Heart right ventricle (tissue), 16 donors: Measurements from ENCODE around the gene DTL. TPM values are rescaled to one million over a fixed set of nuclear protein-coding genes. Genes with fewer than 3 reads are reported as not detected.

Source experiments
- ATAC-seq, 8 donors: fragments of 200-7000 bp; cut with Tn5 transposase; one replicate each; pipeline ENCODE4 v1.9.1; 2020; ENCODE audit warnings: mild to moderate bottlenecking in 8 of 8, moderate library complexity in 8 of 8, moderate number of reproducible peaks in 1 of 8
- DNase-seq, 2 donors: peaks; one replicate each; pipeline ENCODE4 v3.0.0-alpha.2; 2020
- H3K27ac ChIP-seq, 10 donors: fragments of 200-600 bp; sonication (generic) in 2 of 10; one replicate each; pipeline versions ENCODE4 v1.5.0 to v1.8.0; 2020 to 2022; ENCODE audit warnings: mild to moderate bottlenecking in 3 of 10
- H3K27me3 ChIP-seq, 7 donors: fragments of 200-600 bp; one replicate each; pipeline ENCODE4 v1.8.0; 2021 to 2022; ENCODE audit warnings: mild to moderate bottlenecking in 2 of 7
- H3K36me3 ChIP-seq, 9 donors: fragments of 200-600 bp; sonication (generic) in 1 of 9; one replicate each; pipeline versions ENCODE4 v1.5.0 to v1.8.0; 2020 to 2022; ENCODE audit warnings: mild to moderate bottlenecking in 2 of 9
- H3K4me1 ChIP-seq, 9 donors: fragments of 200-600 bp; sonication (generic) in 1 of 9; one replicate each; pipeline versions ENCODE4 v1.5.0 to v1.8.0; 2020 to 2022; ENCODE audit warnings: mild to moderate bottlenecking in 4 of 9
- H3K4me3 ChIP-seq, 10 donors: fragments of 200-600 bp; sonication (generic) in 2 of 10; one replicate each; pipeline versions ENCODE4 v1.5.0 to v1.8.0; 2020 to 2022; ENCODE audit warnings: mild to moderate bottlenecking in 7 of 10, moderate library complexity in 2 of 10
- H3K9me3 ChIP-seq, 11 donors: fragments of 200-600 bp in 10 of 11; sonication (generic) in 2 of 11; one replicate each; pipeline versions ENCODE4 v1.5.0 to v1.8.0; 2013 to 2022; ENCODE audit warnings: mild to moderate bottlenecking in 2 of 11, control low read depth in 1 of 11, moderate library complexity in 1 of 11
- CTCF ChIP-seq, 9 donors: fragments of 200-600 bp; sonication (generic) in 2 of 9; IDR thresholded peaks; one replicate each; pipeline versions ENCODE4 v1.5.0 to v1.8.0; 2021 to 2022; ENCODE audit warnings: antibody characterized with exemption in 9 of 9, mild to moderate bottlenecking in 5 of 9, moderate library complexity in 1 of 9
- WGBS, 2 donors: extraction: QIAGEN DNeasy Blood & Tissue Kit; methylation state at CpG; one replicate each; pipeline ENCODE4 v1.1.7; 2013; ENCODE audit warnings: inconsistent platforms in 1 of 2; 5-methylcytosine and 5-hydroxymethylcytosine counted together
- intact Hi-C, 10 donors: fragments of 100-400 bp; cut with DNase I; formaldehyde crosslinking; loops; one replicate each; pipeline versions ENCODE4 v1.11.1 to v1.14.2; 2022
- polyA plus RNA-seq, 2 donors: library from polyadenylated mRNA; stranded (reverse); fragments of 200-250 nt; gene quantifications; one replicate each; pipeline ENCODE4 v1.2.3, GENCODE V29; 2013
- total RNA-seq, 10 donors: library from RNA; stranded (reverse); fragmentation: NEBNext Ultra II Directional in 3 of 10; extraction: Animal tissue kit (Norgen Biotek cat#: 25700) in 3 of 10; gene quantifications; one replicate each; pipeline versions ENCODE4 v1.2.1 to v1.2.4, GENCODE V29; 2021 to 2023
- donor health status: Arrhythmogenic right ventricular cardiomyopathy.
- donor health status: ischemic (EF 13 %, LVEDD 7.1; RV severe dilation, severe dysfunction).
- donor health status: healthy with polysubstance abuse.
- donor health status: DM: no; HTN: yes; CAD: no.
- donor health status: DM: no; HTN: no; CAD: no.
- donor health status: ischemic (EF 25% LVEDD 6.9; RV normal size, moderate dysfunction).
- donor health status: ischemic (EF 25% LVEDD 5.7; RV mildly dilated, moderate dysfunction).
- donor health status: healthy.
- donor health status: DM: yes; HTN: yes; CAD: no.
- donor health status: Ischemic cardiomyopathy.
- donor health status: ischemic (EF 35%, LVEDD 5.7; RV mildly dilated, moderate dysfunction).
- donor health status: nonischemic (EF 11% LVEDD 7.7; RV severe dilation, severe dysfunction).
- donor health status: DM: yes; HTN: yes; CAD: no.
- donor health status: PGD.
- donor health status: ischemic (EF 29% LVEDD 5.4; RV normal size, mild dysfunction).
- donor health status: nonischemic (EF 23%, LVEDD 6.1; RV moderate dilation, normal function).

Gene DTL
- total and polyA plus RNA-seq, 12 donors = 0.07 to 3.0 (median 0.58) TPM

GRCh38 chr1:212110617-212111016 lies 75.1 kb downstream of the DTL start:
- intact Hi-C loops = no loop called here
- no peaks in the 10 kb centered on the region for H3K9me3 ChIP-seq
- ATAC-seq (peak in 3 of 8 donors; percentile 50 to 74 (median 68)), DNase-seq (peak in 1 of 2 donors; percentile 32)
- no peaks in the 10 kb centered on the region for H3K36me3 ChIP-seq
- H3K4me1 ChIP-seq = peaks cover 0 to 60% (median 36%) of the 10 kb centered on the region in 9 donors
- 7 to 23% methylated on average over 2 of the region's 2 CpGs for WGBS, 2 donors
- no peaks in the 10 kb centered on the region for H3K27me3 ChIP-seq
- no peak overlapping the region for H3K27ac ChIP-seq
- H3K4me3 ChIP-seq = no peak overlapping the region
- peak in 5 of 9 donors; percentile 16 to 53 (median 34) for TF ChIP-seq CTCF (IDR thresholded peaks at IDR 0.05)

GRCh38 chr1:212111536-212111935 lies 76.0 kb downstream of the DTL start:
- DNase-seq = no peak
- no peak for TF ChIP-seq CTCF (IDR thresholded peaks at IDR 0.05)
- no peak for ATAC-seq
- no peak overlapping the region for H3K4me3 ChIP-seq
- H3K9me3 ChIP-seq = no peaks in the 10 kb centered on the region
- intact Hi-C loops = no loop called here
- H3K4me1 ChIP-seq = peaks cover 0 to 53% (median 36%) of the 10 kb centered on the region in 9 donors
- no peaks in the 10 kb centered on the region for H3K36me3 ChIP-seq
- no peaks in the 10 kb centered on the region for H3K27me3 ChIP-seq
- H3K27ac ChIP-seq = no peak overlapping the region
- 98 to 100% methylated on average over 1 of the region's 1 CpG for WGBS, 2 donors

- no peaks in the 10 kb centered on the region for H3K36me3 ChIP-seq
- H3K4me1 ChIP-seq = peaks cover 2 to 41% (median 23%) of the 10 kb centered on the region in 9 donors
- 67 to 84% methylated on average over 2 of the region's 2 CpGs for WGBS, 2 donors
- H3K27ac ChIP-seq = no peak overlapping the region
- H3K27me3 ChIP-seq = no peaks in the 10 kb centered on the region
- H3K4me3 ChIP-seq = no peak overlapping the region
- intact Hi-C loops = no loop called here
- H3K9me3 ChIP-seq = no peaks in the 10 kb centered on the region
- DNase-seq (no peak), ATAC-seq (no peak)
- no peak for TF ChIP-seq CTCF (IDR thresholded peaks at IDR 0.05)
These were observed 78.2 kb downstream of the DTL start for GRCh38 chr1:212113706-212114105.

- Histone ChIP-seq H3K27me3 (no peaks in the 10 kb centered on the region), H3K4me3 (no peak overlapping the region), H3K4me1 (peaks cover 5 to 26% (median 13%) of the 10 kb centered on the region in 9 donors), H3K27ac (peak overlapping the region in 9 of 10 donors; percentile 54 to 86 (median 78)), H3K9me3 (no peaks in the 10 kb centered on the region), H3K36me3 (no peaks in the 10 kb centered on the region)
- DNase-seq (no peak), ATAC-seq (no peak)
- intact Hi-C loops = no loop called here
- 59 to 62% methylated on average over 7 of the region's 7 CpGs for WGBS, 2 donors
- TF ChIP-seq CTCF (IDR thresholded peaks at IDR 0.05) = no peak
These were observed 82.8 kb downstream of the DTL start for GRCh38 chr1:212118167-212118871.
